GM23338 (cell line): ENCODE measurements around the gene VEGFC. TPM values are rescaled to one million over a fixed set of nuclear protein-coding genes. Genes with fewer than 3 reads are reported as not detected.

Experiments used
- ATAC-seq: fragments of 200-7000 bp; cut with Tn5 transposase; 3 replicates; pipeline ENCODE4 v1.9.1; 2020
- DNase-seq: peaks from one replicate; pipeline ENCODE4 v3.0.0-alpha.2; 2015; ENCODE audit warnings: low spot score
- H2AFZ ChIP-seq: fragments of 200-600 bp; sonication (generic); 2 replicates; pipeline ENCODE4 v1.8.0; 2016; ENCODE audit warnings: antibody characterized with exemption, mild to moderate bottlenecking, moderate library complexity
- H3F3A ChIP-seq: fragments of 200-600 bp; sonication (generic); replicated peaks from 2 replicates; pipeline ENCODE4 v1.8.0; 2017; ENCODE audit warnings: antibody characterized with exemption, mixed run types, low read depth
- H3K27ac ChIP-seq: fragments of 200-600 bp; sonication (generic); 2 replicates; pipeline ENCODE4 v1.6.1; 2016; ENCODE audit warnings: low read depth
- H3K27me3 ChIP-seq: fragments of 200-600 bp; sonication (generic); 2 replicates; pipeline ENCODE4 v1.8.0; 2016; ENCODE audit warnings: mild to moderate bottlenecking, mixed run types, moderate library complexity; ENCODE audit not compliant: insufficient read depth
- H3K36me3 ChIP-seq: fragments of 200-600 bp; sonication (generic); 2 replicates; pipeline ENCODE4 v1.8.0; 2016; ENCODE audit warnings: mild to moderate bottlenecking; ENCODE audit not compliant: insufficient read depth
- H3K4me1 ChIP-seq: fragments of 200-600 bp; sonication (generic); 2 replicates; pipeline ENCODE4 v1.8.0; 2016; ENCODE audit warnings: mild to moderate bottlenecking, moderate library complexity; ENCODE audit not compliant: insufficient read depth
- H3K4me2 ChIP-seq: fragments of 200-600 bp; sonication (generic); 2 replicates; pipeline ENCODE4 v1.7.1; 2017; ENCODE audit warnings: mixed run types
- H3K4me3 ChIP-seq: fragments of 200-600 bp; sonication (generic); 2 replicates; pipeline ENCODE4 v1.6.1; 2016; ENCODE audit warnings: mixed run types
- H3K79me2 ChIP-seq: fragments of 200-600 bp; sonication (generic); replicated peaks from 2 replicates; pipeline ENCODE4 v1.8.0; 2017; ENCODE audit warnings: mild to moderate bottlenecking; ENCODE audit not compliant: insufficient read depth
- H3K9me2 ChIP-seq: fragments of 200-600 bp; sonication (generic); 2 replicates; pipeline ENCODE4 v1.8.0; 2017; ENCODE audit not compliant: insufficient read depth
- H4K20me1 ChIP-seq: fragments of 200-600 bp; sonication (generic); replicated peaks from 2 replicates; pipeline ENCODE4 v1.8.0; 2017; ENCODE audit warnings: mild to moderate bottlenecking; ENCODE audit not compliant: insufficient read depth
- H3K27ac Mint-ChIP-seq: 2 replicates; pipeline ENCODE4 v1.8.0; 2020; ENCODE audit warnings: inconsistent platforms, mild to moderate bottlenecking, moderate library complexity, mixed read lengths
- H3K27me3 Mint-ChIP-seq: 3 replicates; pipeline ENCODE4 v1.8.0; 2022; ENCODE audit warnings: low read depth, mild to moderate bottlenecking, moderate library complexity, mixed read lengths, inconsistent platforms; ENCODE audit not compliant: insufficient read depth, poor library complexity
- H3K36me3 Mint-ChIP-seq: 3 replicates; pipeline ENCODE4 v1.8.0; 2021; ENCODE audit warnings: low read depth, mild to moderate bottlenecking, inconsistent platforms, moderate library complexity, mixed read lengths
- H3K4me1 Mint-ChIP-seq: 3 replicates; pipeline ENCODE4 v1.8.0; 2020; ENCODE audit warnings: mild to moderate bottlenecking, inconsistent platforms, mixed read lengths
- H3K4me3 Mint-ChIP-seq: 3 replicates; pipeline ENCODE4 v1.8.0; 2021; ENCODE audit warnings: moderate library complexity, mild to moderate bottlenecking, inconsistent platforms, mixed read lengths
- H3K9me3 Mint-ChIP-seq: 3 replicates; pipeline ENCODE4 v1.8.0; 2020; ENCODE audit warnings: moderate library complexity, mild to moderate bottlenecking, inconsistent platforms, mixed read lengths
- polyA plus RNA-seq: library from polyadenylated mRNA; unstranded; fragments of >200 nt; fragmentation: Nextera tagmentation; extraction: Ambion mirVana; gene quantifications from 2 replicates; pipeline ENCODE4 v1.2.1, GENCODE V29; 2016
- total RNA-seq: library from RNA; depleted of rRNA; stranded (reverse); fragments of >200 nt; shearing (Covaris generic); gene quantifications from 2 replicates; pipeline ENCODE4 v1.2.3, GENCODE V29; 2014
- TF ChIP-seq, protein P1 (sequence below): IDR thresholded peaks from one replicate; pipeline ENCODE4 v1.6.1; 2018; ENCODE audit warnings: antibody characterized with exemption; ENCODE audit not compliant: unreplicated experiment
- TF ChIP-seq, protein P2 (sequence below): fragments of 250-450 bp; sonication (Bioruptor Pico); IDR thresholded peaks from 2 replicates; pipeline ENCODE4 v1.5.0; 2020; ENCODE audit warnings: mild to moderate bottlenecking, moderate library complexity

Gene VEGFC
- total and polyA plus RNA-seq, 2 experiments from 2014 or later, result 0.87 to 1.1 TPM

- TF ChIP-seq, protein P1, sequence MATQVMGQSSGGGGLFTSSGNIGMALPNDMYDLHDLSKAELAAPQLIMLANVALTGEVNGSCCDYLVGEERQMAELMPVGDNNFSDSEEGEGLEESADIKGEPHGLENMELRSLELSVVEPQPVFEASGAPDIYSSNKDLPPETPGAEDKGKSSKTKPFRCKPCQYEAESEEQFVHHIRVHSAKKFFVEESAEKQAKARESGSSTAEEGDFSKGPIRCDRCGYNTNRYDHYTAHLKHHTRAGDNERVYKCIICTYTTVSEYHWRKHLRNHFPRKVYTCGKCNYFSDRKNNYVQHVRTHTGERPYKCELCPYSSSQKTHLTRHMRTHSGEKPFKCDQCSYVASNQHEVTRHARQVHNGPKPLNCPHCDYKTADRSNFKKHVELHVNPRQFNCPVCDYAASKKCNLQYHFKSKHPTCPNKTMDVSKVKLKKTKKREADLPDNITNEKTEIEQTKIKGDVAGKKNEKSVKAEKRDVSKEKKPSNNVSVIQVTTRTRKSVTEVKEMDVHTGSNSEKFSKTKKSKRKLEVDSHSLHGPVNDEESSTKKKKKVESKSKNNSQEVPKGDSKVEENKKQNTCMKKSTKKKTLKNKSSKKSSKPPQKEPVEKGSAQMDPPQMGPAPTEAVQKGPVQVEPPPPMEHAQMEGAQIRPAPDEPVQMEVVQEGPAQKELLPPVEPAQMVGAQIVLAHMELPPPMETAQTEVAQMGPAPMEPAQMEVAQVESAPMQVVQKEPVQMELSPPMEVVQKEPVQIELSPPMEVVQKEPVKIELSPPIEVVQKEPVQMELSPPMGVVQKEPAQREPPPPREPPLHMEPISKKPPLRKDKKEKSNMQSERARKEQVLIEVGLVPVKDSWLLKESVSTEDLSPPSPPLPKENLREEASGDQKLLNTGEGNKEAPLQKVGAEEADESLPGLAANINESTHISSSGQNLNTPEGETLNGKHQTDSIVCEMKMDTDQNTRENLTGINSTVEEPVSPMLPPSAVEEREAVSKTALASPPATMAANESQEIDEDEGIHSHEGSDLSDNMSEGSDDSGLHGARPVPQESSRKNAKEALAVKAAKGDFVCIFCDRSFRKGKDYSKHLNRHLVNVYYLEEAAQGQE, result no peak
Measured at GRCh38 chr4:176767183-176767582, 25.5 kb downstream of the VEGFC start (continued).

DNA sequence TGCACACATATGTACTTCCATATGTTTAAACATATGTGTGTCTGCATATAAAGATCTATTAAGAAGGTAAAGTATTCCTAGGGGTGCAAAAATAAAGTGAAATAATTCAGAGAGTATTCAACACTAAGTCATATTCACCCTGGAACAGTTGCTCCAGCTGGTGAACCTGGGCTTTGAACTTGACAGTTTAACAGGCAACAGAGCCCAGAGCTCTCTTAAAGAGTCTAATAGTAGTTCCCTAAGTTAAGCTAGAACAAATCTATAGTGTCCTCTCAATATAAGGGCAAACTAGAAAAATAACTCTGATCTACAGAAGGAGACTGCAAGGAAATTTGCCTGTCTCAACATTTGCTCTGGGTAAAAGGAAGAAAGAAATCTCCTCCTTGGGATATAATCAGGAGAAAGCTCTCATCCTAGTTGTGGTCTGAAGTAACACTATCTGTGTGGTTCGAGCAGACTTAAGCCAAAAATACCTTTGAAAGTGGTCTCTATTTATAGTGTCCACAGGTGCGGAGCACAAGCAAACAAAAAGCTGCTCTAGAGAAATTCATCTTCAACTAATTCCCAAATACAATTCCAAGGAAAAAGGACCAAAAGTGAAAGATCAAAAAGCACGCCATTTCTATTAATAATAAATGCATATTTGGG lies 29.9 kb downstream of the VEGFC start:
- Histone ChIP-seq H4K20me1 (no peaks in the 10 kb centered on the region), H2AFZ (no peak overlapping the region), H3K79me2 (no peaks in the 10 kb centered on the region), H3K36me3 (no peaks in the 10 kb centered on the region), H3K27me3 (no peaks in the 10 kb centered on the region), H3F3A (no peaks in the 10 kb centered on the region), H3K27ac (no peak overlapping the region), H3K9me2 (no peaks in the 10 kb centered on the region), H3K4me2 (no peak overlapping the region), H3K4me3 (no peak overlapping the region), H3K4me1 (no peaks in the 10 kb centered on the region)
- Mint-ChIP-seq H3K9me3 (no peaks in the 10 kb centered on the region), H3K27ac (no peak overlapping the region), H3K27me3 (no peaks in the 10 kb centered on the region), H3K4me1 (peaks cover 2% of the 10 kb centered on the region; the same call in 2 of the 3 replicates), H3K36me3 (no peaks in the 10 kb centered on the region), H3K4me3 (no peak overlapping the region)
- ATAC-seq, result no peak
- TF ChIP-seq, protein P2, sequence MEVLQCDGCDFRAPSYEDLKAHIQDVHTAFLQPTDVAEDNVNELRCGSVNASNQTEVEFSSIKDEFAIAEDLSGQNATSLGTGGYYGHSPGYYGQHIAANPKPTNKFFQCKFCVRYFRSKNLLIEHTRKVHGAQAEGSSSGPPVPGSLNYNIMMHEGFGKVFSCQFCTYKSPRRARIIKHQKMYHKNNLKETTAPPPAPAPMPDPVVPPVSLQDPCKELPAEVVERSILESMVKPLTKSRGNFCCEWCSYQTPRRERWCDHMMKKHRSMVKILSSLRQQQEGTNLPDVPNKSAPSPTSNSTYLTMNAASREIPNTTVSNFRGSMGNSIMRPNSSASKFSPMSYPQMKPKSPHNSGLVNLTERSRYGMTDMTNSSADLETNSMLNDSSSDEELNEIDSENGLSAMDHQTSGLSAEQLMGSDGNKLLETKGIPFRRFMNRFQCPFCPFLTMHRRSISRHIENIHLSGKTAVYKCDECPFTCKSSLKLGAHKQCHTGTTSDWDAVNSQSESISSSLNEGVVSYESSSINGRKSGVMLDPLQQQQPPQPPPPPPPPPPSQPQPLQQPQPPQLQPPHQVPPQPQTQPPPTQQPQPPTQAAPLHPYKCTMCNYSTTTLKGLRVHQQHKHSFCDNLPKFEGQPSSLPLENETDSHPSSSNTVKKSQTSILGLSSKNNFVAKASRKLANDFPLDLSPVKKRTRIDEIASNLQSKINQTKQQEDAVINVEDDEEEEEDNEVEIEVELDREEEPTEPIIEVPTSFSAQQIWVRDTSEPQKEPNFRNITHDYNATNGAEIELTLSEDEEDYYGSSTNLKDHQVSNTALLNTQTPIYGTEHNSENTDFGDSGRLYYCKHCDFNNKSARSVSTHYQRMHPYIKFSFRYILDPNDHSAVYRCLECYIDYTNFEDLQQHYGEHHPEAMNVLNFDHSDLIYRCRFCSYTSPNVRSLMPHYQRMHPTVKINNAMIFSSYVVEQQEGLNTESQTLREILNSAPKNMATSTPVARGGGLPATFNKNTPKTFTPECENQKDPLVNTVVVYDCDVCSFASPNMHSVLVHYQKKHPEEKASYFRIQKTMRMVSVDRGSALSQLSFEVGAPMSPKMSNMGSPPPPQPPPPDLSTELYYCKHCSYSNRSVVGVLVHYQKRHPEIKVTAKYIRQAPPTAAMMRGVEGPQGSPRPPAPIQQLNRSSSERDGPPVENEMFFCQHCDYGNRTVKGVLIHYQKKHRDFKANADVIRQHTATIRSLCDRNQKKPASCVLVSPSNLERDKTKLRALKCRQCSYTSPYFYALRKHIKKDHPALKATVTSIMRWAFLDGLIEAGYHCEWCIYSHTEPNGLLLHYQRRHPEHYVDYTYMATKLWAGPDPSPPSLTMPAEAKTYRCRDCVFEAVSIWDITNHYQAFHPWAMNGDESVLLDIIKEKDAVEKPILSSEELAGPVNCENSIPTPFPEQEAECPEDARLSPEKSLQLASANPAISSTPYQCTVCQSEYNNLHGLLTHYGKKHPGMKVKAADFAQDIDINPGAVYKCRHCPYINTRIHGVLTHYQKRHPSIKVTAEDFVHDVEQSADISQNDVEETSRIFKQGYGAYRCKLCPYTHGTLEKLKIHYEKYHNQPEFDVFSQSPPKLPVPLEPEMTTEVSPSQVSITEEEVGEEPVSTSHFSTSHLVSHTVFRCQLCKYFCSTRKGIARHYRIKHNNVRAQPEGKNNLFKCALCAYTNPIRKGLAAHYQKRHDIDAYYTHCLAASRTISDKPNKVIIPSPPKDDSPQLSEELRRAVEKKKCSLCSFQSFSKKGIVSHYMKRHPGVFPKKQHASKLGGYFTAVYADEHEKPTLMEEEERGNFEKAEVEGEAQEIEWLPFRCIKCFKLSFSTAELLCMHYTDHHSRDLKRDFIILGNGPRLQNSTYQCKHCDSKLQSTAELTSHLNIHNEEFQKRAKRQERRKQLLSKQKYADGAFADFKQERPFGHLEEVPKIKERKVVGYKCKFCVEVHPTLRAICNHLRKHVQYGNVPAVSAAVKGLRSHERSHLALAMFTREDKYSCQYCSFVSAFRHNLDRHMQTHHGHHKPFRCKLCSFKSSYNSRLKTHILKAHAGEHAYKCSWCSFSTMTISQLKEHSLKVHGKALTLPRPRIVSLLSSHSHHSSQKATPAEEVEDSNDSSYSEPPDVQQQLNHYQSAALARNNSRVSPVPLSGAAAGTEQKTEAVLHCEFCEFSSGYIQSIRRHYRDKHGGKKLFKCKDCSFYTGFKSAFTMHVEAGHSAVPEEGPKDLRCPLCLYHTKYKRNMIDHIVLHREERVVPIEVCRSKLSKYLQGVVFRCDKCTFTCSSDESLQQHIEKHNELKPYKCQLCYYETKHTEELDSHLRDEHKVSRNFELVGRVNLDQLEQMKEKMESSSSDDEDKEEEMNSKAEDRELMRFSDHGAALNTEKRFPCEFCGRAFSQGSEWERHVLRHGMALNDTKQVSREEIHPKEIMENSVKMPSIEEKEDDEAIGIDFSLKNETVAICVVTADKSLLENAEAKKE (CRISPR knock-in tag), result no peak
- no peak for DNase-seq
